ENCODE measurements around the gene LDHAL6A. TPM values are rescaled to one million over a fixed set of nuclear protein-coding genes. Genes with fewer than 3 reads are reported as not detected.
"Not testable (repeated sequence)": the region's sequence is repeated elsewhere in the genome, so short reads cannot be mapped to it uniquely, and the experiment has no call there.

LDHAL6A gene
- not detected for total RNA-seq

- H3K27me3 ChIP-seq (replicated peaks; ENCODE audit: insufficient read depth) = no peaks in the 10 kb centered on the region
- no peaks in the 10 kb centered on the region for H3K36me3 ChIP-seq
- TF ChIP-seq CTCF (IDR thresholded peaks at IDR 0.05) = no peak
- DNase-seq (ENCODE audit: low spot score) (no peak), ATAC-seq (ENCODE audit: insufficient number of reproducible peaks, low FRiP score, low read depth) (no peak)
- H3K4me3 ChIP-seq = no peak within 1 kb of the TSS
- H3K27ac ChIP-seq = no peak within 1 kb of the TSS
- no peaks in the 10 kb centered on the region for H3K4me1 ChIP-seq (ENCODE audit: control insufficient read depth in 1 of 2, low read depth in 2 of 2)
- no peaks in the 10 kb centered on the region for H3K9me3 ChIP-seq
Measured at GRCh38 chr11:18455686-18456372, at the start of gene LDHAL6A. LDHAL6A (plus strand) TSS chr11:18455856; CDS start chr11:18456681, 825 bp downstream.

GRCh38 chr11:18407400-18407799 is 48.3 kb upstream of the LDHAL6A start:
- DNase-seq (ENCODE audit: low spot score); H3K9me3 ChIP-seq; H3K4me3 ChIP-seq; ATAC-seq (ENCODE audit: insufficient number of reproducible peaks, low FRiP score, low read depth); H3K4me1 ChIP-seq (ENCODE audit: control insufficient read depth in 1 of 2, low read depth in 2 of 2); H3K27ac ChIP-seq; H3K27me3 ChIP-seq (replicated peaks; ENCODE audit: insufficient read depth): not testable (repeated sequence)
- H3K36me3 ChIP-seq = peaks cover 50% of the 10 kb centered on the region

GRCh38 chr11:18408558-18409291 is 46.9 kb upstream of the LDHAL6A start:
- H3K9me3 ChIP-seq = no peaks in the 10 kb centered on the region
- DNase-seq (ENCODE audit: low spot score) (no peak), ATAC-seq (ENCODE audit: insufficient number of reproducible peaks, low FRiP score, low read depth) (no peak)
- no peak for TF ChIP-seq CTCF (IDR thresholded peaks at IDR 0.05)
- H3K4me1 ChIP-seq (ENCODE audit: control insufficient read depth in 1 of 2, low read depth in 2 of 2) = no peaks in the 10 kb centered on the region
- no peaks in the 10 kb centered on the region for H3K27me3 ChIP-seq (replicated peaks; ENCODE audit: insufficient read depth)
- H3K4me3 ChIP-seq = no peak overlapping the region
- H3K36me3 ChIP-seq = peaks cover 38% of the 10 kb centered on the region
- no peak overlapping the region for H3K27ac ChIP-seq

- no peak for TF ChIP-seq CTCF (IDR thresholded peaks at IDR 0.05)
Measured at GRCh38 chr11:18416459-18416858, 39.2 kb upstream of the LDHAL6A start.

GRCh38 chr11:18419040-18419439 is 36.6 kb upstream of the LDHAL6A start:
- no peak for TF ChIP-seq CTCF (IDR thresholded peaks at IDR 0.05)
- Histone ChIP-seq H3K4me3 (no peak overlapping the region), H3K4me1 (ENCODE audit: control insufficient read depth in 1 of 2, low read depth in 2 of 2) (no peaks in the 10 kb centered on the region), H3K27ac (no peak overlapping the region), H3K36me3 (no peaks in the 10 kb centered on the region), H3K9me3 (no peaks in the 10 kb centered on the region), H3K27me3 (replicated peaks; ENCODE audit: insufficient read depth) (no peaks in the 10 kb centered on the region)
- DNase-seq (ENCODE audit: low spot score) (no peak), ATAC-seq (ENCODE audit: insufficient number of reproducible peaks, low FRiP score, low read depth) (no peak)

More at GRCh38 chr11:18416459-18416858, 39.2 kb upstream of the LDHAL6A start:
- Histone ChIP-seq H3K27me3 (replicated peaks; ENCODE audit: insufficient read depth) (no peaks in the 10 kb centered on the region), H3K36me3 (no peaks in the 10 kb centered on the region), H3K4me3 (no peak overlapping the region), H3K4me1 (ENCODE audit: control insufficient read depth in 1 of 2, low read depth in 2 of 2) (no peaks in the 10 kb centered on the region), H3K27ac (no peak overlapping the region), H3K9me3 (no peaks in the 10 kb centered on the region)
- ATAC-seq (ENCODE audit: insufficient number of reproducible peaks, low FRiP score, low read depth) = no peak
- no peak for DNase-seq (ENCODE audit: low spot score)

Measured in thoracic aorta (tissue), 2 donors.